Lower lobe of right lung (tissue), 2 donors: ENCODE data around the gene MAP3K5. TPM values are rescaled to one million over a fixed set of nuclear protein-coding genes. Genes with fewer than 3 reads are reported as not detected.
"Not testable (repeated sequence)": the region's sequence is repeated elsewhere in the genome, so short reads cannot be mapped to it uniquely, and the experiment has no call there.

ENCODE experiments used
- ATAC-seq, 2 donors: fragments of 200-7000 bp; cut with Tn5 transposase; one replicate each; pipeline ENCODE4 v1.9.1; 2020 to 2022; ENCODE audit warnings: mild to moderate bottlenecking in 2 of 2, moderate library complexity in 2 of 2
- DNase-seq: peaks from one replicate; pipeline ENCODE4 v3.0.0-alpha.2; 2020
- H3K27ac ChIP-seq: fragments of 200-600 bp; one replicate; pipeline ENCODE4 v1.8.0; 2022
- H3K27me3 ChIP-seq: fragments of 200-600 bp; one replicate; pipeline ENCODE4 v1.8.0; 2022; ENCODE audit warnings: low read depth
- H3K36me3 ChIP-seq: fragments of 200-600 bp; one replicate; pipeline ENCODE4 v1.8.0; 2022; ENCODE audit warnings: mild to moderate bottlenecking
- H3K4me1 ChIP-seq: fragments of 200-600 bp; one replicate; pipeline ENCODE4 v1.8.0; 2022
- H3K4me3 ChIP-seq: fragments of 200-600 bp; one replicate; pipeline ENCODE4 v1.8.0; 2022; ENCODE audit warnings: mild to moderate bottlenecking
- H3K9me3 ChIP-seq: fragments of 200-600 bp; one replicate; pipeline ENCODE4 v1.8.0; 2022
- CTCF ChIP-seq: fragments of 200-600 bp; IDR thresholded peaks from one replicate; pipeline ENCODE4 v1.8.0; 2022; ENCODE audit warnings: antibody characterized with exemption, mild to moderate bottlenecking
- intact Hi-C: fragments of 100-400 bp; cut with DNase I; formaldehyde crosslinking; loops from one replicate; pipeline ENCODE4 v1.11.0; 2022
- total RNA-seq: library from RNA; stranded (reverse); fragmentation: NEBNext Ultra II Directional; extraction: Animal tissue kit (Norgen Biotek cat#: 25700); gene quantifications from one replicate; pipeline ENCODE4 v1.2.1, GENCODE V29; 2021
- donor health status: DM: no; HTN: yes; CAD: no; lungs with severe emphysema.

Gene MAP3K5
- total RNA-seq, 1 donor from 2014 or later, result 32.0 TPM

- Histone ChIP-seq H3K9me3 (no peaks in the 10 kb centered on the region), H3K36me3 (no peaks in the 10 kb centered on the region), H3K4me3 (peak overlapping the region; percentile 94), H3K4me1 (peaks cover 43% of the 10 kb centered on the region), H3K27ac (peak overlapping the region; percentile 98), H3K27me3 (no peaks in the 10 kb centered on the region)
- no peak for TF ChIP-seq CTCF
- intact Hi-C loops, result loop anchor here (10.0 kb wide), 1 partner anchor 147 kb away; no protein-coding TSS in a partner anchor
- DNase-seq (peak; percentile 84), ATAC-seq (peak; percentile 40 to 50)
Observed at GRCh38 chr6:136791296-136792094, 782 bp downstream of the MAP3K5 start.

- no peak for DNase-seq
- H3K36me3 ChIP-seq, result no peaks in the 10 kb centered on the region
- TF ChIP-seq CTCF, result no peak
- H3K27ac ChIP-seq, result peak overlapping the region; percentile 98
- H3K27me3 ChIP-seq, result no peaks in the 10 kb centered on the region
- intact Hi-C loops, result loop anchor here (10.0 kb wide), 1 partner anchor 146 kb away; no protein-coding TSS in a partner anchor
- H3K4me1 ChIP-seq, result peaks cover 51% of the 10 kb centered on the region
- no peak for ATAC-seq
- no peaks in the 10 kb centered on the region for H3K9me3 ChIP-seq
- peak overlapping the region; percentile 94 for H3K4me3 ChIP-seq
Observed at GRCh38 chr6:136790411-136791295, 1.6 kb downstream of the MAP3K5 start.

- H3K27ac ChIP-seq, result peak overlapping the region; percentile 63
- H3K4me1 ChIP-seq, result peaks cover 61% of the 10 kb centered on the region
- H3K27me3 ChIP-seq, DNase-seq, H3K36me3 ChIP-seq, ATAC-seq, intact Hi-C loops, H3K9me3 ChIP-seq: not testable (repeated sequence)
- peak overlapping the region; percentile 94 for H3K4me3 ChIP-seq
Observed at GRCh38 chr6:136789440-136789839, 2.8 kb downstream of the MAP3K5 start.

- no peak for DNase-seq
- no peaks in the 10 kb centered on the region for H3K9me3 ChIP-seq
- no peak for TF ChIP-seq CTCF
- H3K27me3 ChIP-seq, result no peaks in the 10 kb centered on the region
- no peak for ATAC-seq
- H3K36me3 ChIP-seq, result no peaks in the 10 kb centered on the region
- peak overlapping the region; percentile 63 for H3K27ac ChIP-seq
- peaks cover 68% of the 10 kb centered on the region for H3K4me1 ChIP-seq
- H3K4me3 ChIP-seq, result peak overlapping the region; percentile 94
- intact Hi-C loops, result no loop called here
Observed at GRCh38 chr6:136788069-136788902, 4.0 kb downstream of the MAP3K5 start.

GRCh38 chr6:136787726-136788068, 4.6 kb downstream of the MAP3K5 start:
- intact Hi-C loops, result no loop called here
- H3K36me3 ChIP-seq, result no peaks in the 10 kb centered on the region
- DNase-seq (no peak), ATAC-seq (no peak)
- no peaks in the 10 kb centered on the region for H3K9me3 ChIP-seq
- no peaks in the 10 kb centered on the region for H3K27me3 ChIP-seq
- peaks cover 71% of the 10 kb centered on the region for H3K4me1 ChIP-seq
- no peak for TF ChIP-seq CTCF
- peak overlapping the region; percentile 63 for H3K27ac ChIP-seq
- no peak overlapping the region for H3K4me3 ChIP-seq
